HL-60 (cell line): ENCODE data around the gene CEP128.
"Not testable (repeated sequence)": the region's sequence is repeated elsewhere in the genome, so short reads cannot be mapped to it uniquely, and the experiment has no call there.

ENCODE experiments used
- DNase-seq, 2 experiments: peaks; one replicate each; pipeline ENCODE4 v3.0.0-alpha.2; 2010 to 2020; ENCODE audit warnings: low read depth in 1 of 2, low spot score in 1 of 2
- H3K27ac ChIP-seq: fragments of 250-450 bp; sonication (Bioruptor Pico); replicated peaks from 2 replicates; pipeline ENCODE4 v1.5.1; 2020; ENCODE audit warnings: mild to moderate bottlenecking, moderate library complexity
- H3K27me3 ChIP-seq: fragments of 250-450 bp; sonication (Bioruptor Pico); 2 replicates; pipeline ENCODE4 v1.5.1; 2021; ENCODE audit warnings: mild to moderate bottlenecking, moderate library complexity; ENCODE audit not compliant: insufficient read depth, poor library complexity, severe bottlenecking
- H3K4me3 ChIP-seq: replicated peaks from 2 replicates; pipeline ENCODE4 v1.5.1; 2011; ENCODE audit warnings: mild to moderate bottlenecking, control low read depth, low read length; ENCODE audit not compliant: insufficient read depth
- GABPA ChIP-seq: IDR thresholded peaks from 2 replicates; pipeline ENCODE4 v1.6.1; 2012; ENCODE audit warnings: low read depth
- POLR2AphosphoS5 ChIP-seq: IDR thresholded peaks from 2 replicates; pipeline ENCODE4 v1.6.1; 2012; ENCODE audit warnings: low read depth
- SPI1 ChIP-seq: IDR thresholded peaks from 2 replicates; pipeline ENCODE4 v1.6.1; 2012; ENCODE audit warnings: low read depth, mild to moderate bottlenecking, borderline replicate concordance
- TF ChIP-seq, protein P1 (sequence below): IDR thresholded peaks from one replicate; pipeline ENCODE4 v1.5.1; 2011; ENCODE audit warnings: low read length, control low read depth, inconsistent platforms; ENCODE audit not compliant: insufficient read depth
- TF ChIP-seq, protein P2 (sequence below): IDR thresholded peaks from 2 replicates; pipeline ENCODE4 v1.6.1; 2012; ENCODE audit warnings: low read depth; ENCODE audit not compliant: insufficient replicate concordance

Gene CEP128

DNA sequence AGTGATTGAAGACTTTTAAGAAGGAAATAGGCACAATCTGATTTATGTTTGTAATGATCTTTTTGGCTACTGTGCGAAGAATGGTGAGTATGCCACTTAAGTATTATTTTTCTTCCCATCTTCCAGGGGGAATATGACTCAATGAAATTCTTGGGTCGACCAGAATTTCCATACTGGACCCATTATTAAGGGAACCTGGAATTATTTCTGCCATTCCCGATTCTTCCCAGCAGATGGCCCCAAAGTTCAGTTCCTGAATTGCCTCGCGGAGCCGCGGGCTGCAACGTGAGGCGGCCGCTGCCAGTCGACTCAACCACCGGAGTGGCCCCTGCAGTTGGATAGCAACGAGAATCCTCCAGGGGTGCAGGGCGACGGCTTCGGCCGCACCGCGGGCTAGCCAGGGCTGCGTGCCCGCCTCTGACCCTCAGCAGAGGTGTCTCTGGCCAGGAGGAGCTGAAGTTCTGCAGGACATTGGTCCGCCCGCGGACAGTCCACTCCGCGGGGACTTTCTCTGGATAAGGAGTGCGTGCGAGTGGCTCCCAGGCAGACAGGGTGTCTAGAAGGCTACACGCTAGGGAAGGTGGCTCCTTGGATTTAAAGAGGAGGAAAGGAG lies 13.3 kb upstream of the CEP128 start:
- Histone ChIP-seq H3K4me3 (peak overlapping the region; percentile 38), H3K27me3 (no peaks in the 10 kb centered on the region), H3K27ac (no peak overlapping the region)
- TF ChIP-seq, protein P1, sequence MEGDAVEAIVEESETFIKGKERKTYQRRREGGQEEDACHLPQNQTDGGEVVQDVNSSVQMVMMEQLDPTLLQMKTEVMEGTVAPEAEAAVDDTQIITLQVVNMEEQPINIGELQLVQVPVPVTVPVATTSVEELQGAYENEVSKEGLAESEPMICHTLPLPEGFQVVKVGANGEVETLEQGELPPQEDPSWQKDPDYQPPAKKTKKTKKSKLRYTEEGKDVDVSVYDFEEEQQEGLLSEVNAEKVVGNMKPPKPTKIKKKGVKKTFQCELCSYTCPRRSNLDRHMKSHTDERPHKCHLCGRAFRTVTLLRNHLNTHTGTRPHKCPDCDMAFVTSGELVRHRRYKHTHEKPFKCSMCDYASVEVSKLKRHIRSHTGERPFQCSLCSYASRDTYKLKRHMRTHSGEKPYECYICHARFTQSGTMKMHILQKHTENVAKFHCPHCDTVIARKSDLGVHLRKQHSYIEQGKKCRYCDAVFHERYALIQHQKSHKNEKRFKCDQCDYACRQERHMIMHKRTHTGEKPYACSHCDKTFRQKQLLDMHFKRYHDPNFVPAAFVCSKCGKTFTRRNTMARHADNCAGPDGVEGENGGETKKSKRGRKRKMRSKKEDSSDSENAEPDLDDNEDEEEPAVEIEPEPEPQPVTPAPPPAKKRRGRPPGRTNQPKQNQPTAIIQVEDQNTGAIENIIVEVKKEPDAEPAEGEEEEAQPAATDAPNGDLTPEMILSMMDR, result peak; percentile 24
- no peak for TF ChIP-seq POLR2AphosphoS5
- TF ChIP-seq SPI1, result peak; percentile 8; the same call in 1 of the 2 replicates
- peak in 1 of 2 experiments; percentile 49 for DNase-seq

DNA sequence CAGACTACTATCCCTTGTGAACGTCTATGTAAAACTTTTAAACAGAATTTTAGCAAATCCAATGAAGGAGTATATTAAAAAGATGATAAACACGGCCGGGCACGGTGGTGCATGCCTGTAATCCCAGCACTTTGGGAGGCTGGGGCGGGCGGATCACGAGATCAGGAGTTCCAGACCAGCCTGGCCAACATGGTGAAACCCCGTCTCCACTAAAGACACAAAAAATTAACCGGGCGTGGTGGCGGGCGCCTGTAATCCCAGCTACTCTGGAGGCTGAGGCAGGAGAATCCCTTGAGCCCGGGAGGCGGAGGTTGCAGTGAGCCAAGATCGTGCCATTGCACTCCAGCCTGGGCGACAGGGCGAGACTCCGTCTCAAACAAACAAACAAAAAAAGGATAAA lies 11.7 kb upstream of the CEP128 start:
- not testable (repeated sequence) for H3K27ac ChIP-seq, H3K4me3 ChIP-seq, H3K27me3 ChIP-seq, DNase-seq

DNA sequence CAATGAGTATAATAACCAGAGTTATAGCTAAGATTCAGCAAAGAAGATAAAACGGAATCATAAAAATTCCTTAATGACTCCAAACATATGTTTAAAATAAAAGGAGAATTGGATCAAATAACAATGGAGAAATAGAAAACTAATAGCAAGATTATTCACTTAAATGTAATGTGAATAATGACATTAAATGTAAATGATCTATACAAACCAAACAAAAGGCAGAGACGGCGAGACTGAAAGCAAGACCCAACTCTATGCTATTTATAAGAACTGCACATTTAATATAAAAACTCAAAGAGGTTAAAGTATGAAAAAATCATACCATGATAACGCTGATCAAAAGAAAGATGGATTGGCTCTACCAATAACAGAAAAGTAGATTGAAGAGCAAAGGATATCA lies 10.0 kb upstream of the CEP128 start:
- Histone ChIP-seq H3K27ac (no peak overlapping the region), H3K27me3 (no peaks in the 10 kb centered on the region), H3K4me3 (no peak overlapping the region)
- TF ChIP-seq, protein P1, result no peak
- TF ChIP-seq SPI1, result no peak
- TF ChIP-seq, protein P2, sequence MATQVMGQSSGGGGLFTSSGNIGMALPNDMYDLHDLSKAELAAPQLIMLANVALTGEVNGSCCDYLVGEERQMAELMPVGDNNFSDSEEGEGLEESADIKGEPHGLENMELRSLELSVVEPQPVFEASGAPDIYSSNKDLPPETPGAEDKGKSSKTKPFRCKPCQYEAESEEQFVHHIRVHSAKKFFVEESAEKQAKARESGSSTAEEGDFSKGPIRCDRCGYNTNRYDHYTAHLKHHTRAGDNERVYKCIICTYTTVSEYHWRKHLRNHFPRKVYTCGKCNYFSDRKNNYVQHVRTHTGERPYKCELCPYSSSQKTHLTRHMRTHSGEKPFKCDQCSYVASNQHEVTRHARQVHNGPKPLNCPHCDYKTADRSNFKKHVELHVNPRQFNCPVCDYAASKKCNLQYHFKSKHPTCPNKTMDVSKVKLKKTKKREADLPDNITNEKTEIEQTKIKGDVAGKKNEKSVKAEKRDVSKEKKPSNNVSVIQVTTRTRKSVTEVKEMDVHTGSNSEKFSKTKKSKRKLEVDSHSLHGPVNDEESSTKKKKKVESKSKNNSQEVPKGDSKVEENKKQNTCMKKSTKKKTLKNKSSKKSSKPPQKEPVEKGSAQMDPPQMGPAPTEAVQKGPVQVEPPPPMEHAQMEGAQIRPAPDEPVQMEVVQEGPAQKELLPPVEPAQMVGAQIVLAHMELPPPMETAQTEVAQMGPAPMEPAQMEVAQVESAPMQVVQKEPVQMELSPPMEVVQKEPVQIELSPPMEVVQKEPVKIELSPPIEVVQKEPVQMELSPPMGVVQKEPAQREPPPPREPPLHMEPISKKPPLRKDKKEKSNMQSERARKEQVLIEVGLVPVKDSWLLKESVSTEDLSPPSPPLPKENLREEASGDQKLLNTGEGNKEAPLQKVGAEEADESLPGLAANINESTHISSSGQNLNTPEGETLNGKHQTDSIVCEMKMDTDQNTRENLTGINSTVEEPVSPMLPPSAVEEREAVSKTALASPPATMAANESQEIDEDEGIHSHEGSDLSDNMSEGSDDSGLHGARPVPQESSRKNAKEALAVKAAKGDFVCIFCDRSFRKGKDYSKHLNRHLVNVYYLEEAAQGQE, result no peak
- TF ChIP-seq GABPA, result no peak
- TF ChIP-seq POLR2AphosphoS5, result no peak
- DNase-seq, result no peak

DNA sequence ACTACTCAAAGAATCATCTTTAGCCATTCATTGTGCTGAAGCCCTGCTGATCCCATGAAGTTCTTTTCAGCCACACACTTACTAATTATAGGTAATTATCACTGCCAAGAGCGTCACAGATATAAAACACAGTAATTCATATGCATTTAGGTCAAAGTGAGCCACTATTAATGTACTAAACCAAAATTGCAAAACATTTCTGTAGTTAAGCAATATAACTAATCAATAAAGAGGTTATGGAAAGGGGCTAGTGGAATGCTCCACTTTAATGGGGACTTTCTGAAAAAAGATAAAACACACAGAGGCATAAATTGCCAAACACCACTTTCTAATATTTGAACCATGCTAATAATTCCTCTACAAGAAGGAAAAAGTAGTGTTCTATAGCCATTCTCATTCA lies 6.8 kb upstream of the CEP128 start:
- DNase-seq, result no peak
- no peak for TF ChIP-seq POLR2AphosphoS5
- Histone ChIP-seq H3K27ac (no peak overlapping the region), H3K27me3 (no peaks in the 10 kb centered on the region), H3K4me3 (no peak overlapping the region)

DNA sequence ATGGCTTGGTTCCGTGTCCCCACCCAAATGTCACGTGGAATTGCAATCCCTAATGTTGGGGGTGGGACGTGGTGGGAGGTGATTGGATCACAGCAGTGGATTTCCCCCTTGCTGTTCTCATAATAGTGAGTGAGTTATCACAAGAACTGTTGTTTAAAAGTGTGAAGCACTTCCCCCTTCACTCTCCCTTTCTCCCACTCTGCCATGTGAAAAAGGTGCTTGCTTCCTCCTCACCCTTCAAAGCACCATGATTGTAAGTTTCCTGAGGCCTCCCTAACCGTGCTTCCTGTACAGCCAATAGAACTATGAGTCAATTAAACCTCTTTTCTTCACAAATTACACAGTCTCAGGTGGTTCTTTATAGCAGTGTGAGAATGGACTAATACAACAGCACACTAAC lies 5.3 kb upstream of the CEP128 start:
- Histone ChIP-seq H3K4me3 (no peak overlapping the region), H3K27me3 (no peaks in the 10 kb centered on the region), H3K27ac (no peak overlapping the region)
- DNase-seq, result no peak
- TF ChIP-seq SPI1, result no peak
- no peak for TF ChIP-seq POLR2AphosphoS5

DNA sequence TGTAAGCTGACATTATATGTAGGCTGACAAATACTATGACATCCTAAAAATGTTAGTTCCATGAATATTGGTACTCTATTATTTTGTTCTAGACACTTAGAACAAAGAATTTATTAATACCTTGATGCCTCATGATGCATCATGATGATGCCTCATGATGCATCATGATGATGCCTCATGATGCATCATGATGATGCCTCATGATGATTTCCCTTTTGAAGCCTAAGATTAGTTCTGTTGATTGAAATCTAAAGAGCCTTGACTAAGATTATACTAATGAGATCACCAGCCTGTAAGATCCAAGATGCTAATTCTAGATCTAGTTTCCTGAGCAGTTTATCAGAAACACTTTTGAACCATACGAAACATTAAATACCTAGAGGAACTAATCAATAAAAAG lies 4.6 kb upstream of the CEP128 start:
- DNase-seq, result no peak
- TF ChIP-seq, protein P1, result no peak
- TF ChIP-seq SPI1 (no peak), POLR2AphosphoS5 (no peak), GABPA (no peak)
- TF ChIP-seq, protein P2, result no peak
- Histone ChIP-seq H3K27ac (no peak overlapping the region), H3K27me3 (no peaks in the 10 kb centered on the region), H3K4me3 (no peak overlapping the region)
